SK-N-SH (cell line): ENCODE measurements around the gene SERPINB5. TPM values are rescaled to one million over a fixed set of nuclear protein-coding genes. Genes with fewer than 3 reads are reported as not detected.

Source experiments
- CTCF ChIA-PET: fragments of 300-600, 350-600 bp; formaldehyde crosslinking; extraction: SDS; loops from one replicate; lab custom pipeline; 2021; lab: Yijun Ruan, JAX
- POLR2A ChIA-PET: fragments of 350-600 bp; sonication (Branson Sonifier 250); formaldehyde crosslinking; extraction: SDS; loops from one replicate; lab custom pipeline; 2020; ENCODE audit warnings: antibody characterized with exemption, inconsistent platforms; lab: Yijun Ruan, JAX
- DNase-seq: peaks from one replicate; pipeline ENCODE4 v3.0.0; 2012
- H2AFZ ChIP-seq: fragments of 200-600 bp; sonication (generic); 2 replicates; pipeline ENCODE4 v1.8.1; 2016; ENCODE audit warnings: antibody characterized with exemption, mild to moderate bottlenecking, low read depth
- H3F3A ChIP-seq: fragments of 200-600 bp; sonication (generic); replicated peaks from 2 replicates; pipeline ENCODE3; 2016; ENCODE audit warnings: antibody characterized with exemption, mild to moderate bottlenecking; ENCODE audit not compliant: insufficient read depth
- H3K27ac ChIP-seq, 2 experiments: fragments of 200-500 bp in 1 of 2; fragments of 200-600 bp in 1 of 2; sonication (Bioruptor generic) in 1 of 2; sonication (generic), shearing (Covaris generic) in 1 of 2; 2 replicates each; pipeline versions ENCODE4 v1.5.1 to v1.6.1; 2014 to 2016; ENCODE audit warnings: low read depth in 2 of 2, inconsistent platforms in 1 of 2, low read length in 1 of 2, mild to moderate bottlenecking in 1 of 2, mixed read lengths in 1 of 2
- H3K27me3 ChIP-seq: fragments of 200-600 bp; sonication (generic), shearing (Covaris generic); 2 replicates; pipeline ENCODE4 v1.6.1; 2016; ENCODE audit warnings: mixed run types; ENCODE audit not compliant: insufficient read depth
- H3K36me3 ChIP-seq, 2 experiments: fragments of 200-500 bp in 1 of 2; fragments of 200-600 bp in 1 of 2; sonication (Bioruptor generic) in 1 of 2; sonication (generic) in 1 of 2; replicated peaks in 1 of 2; 2 replicates each; pipeline versions ENCODE3 to v1.5.1; 2014 to 2016; ENCODE audit warnings: low read length in 1 of 2, mild to moderate bottlenecking in 1 of 2; ENCODE audit not compliant: insufficient read depth in 2 of 2, control insufficient read depth in 1 of 2
- H3K4me1 ChIP-seq, 2 experiments: fragments of 200-500 bp in 1 of 2; fragments of 200-600 bp in 1 of 2; sonication (Bioruptor generic) in 1 of 2; sonication (generic), shearing (Covaris generic) in 1 of 2; 2 replicates each; pipeline versions ENCODE4 v1.5.1 to v1.6.1; 2014 to 2016; ENCODE audit warnings: low read depth in 1 of 2, low read length in 1 of 2, mixed run types in 1 of 2; ENCODE audit not compliant: insufficient read depth in 2 of 2, control insufficient read depth in 1 of 2
- H3K4me2 ChIP-seq: fragments of 200-600 bp; sonication (generic), shearing (Covaris generic); 2 replicates; pipeline ENCODE4 v1.6.1; 2017; ENCODE audit warnings: mixed run types
- H3K4me3 ChIP-seq, 2 experiments: fragments of 200-500 bp in 1 of 2; fragments of 200-600 bp in 1 of 2; sonication (Bioruptor generic) in 1 of 2; sonication (generic), shearing (Covaris generic) in 1 of 2; 2 replicates each; pipeline versions ENCODE4 v1.5.1 to v1.8.1; 2014 to 2016; ENCODE audit warnings: low read depth in 2 of 2, inconsistent platforms in 1 of 2, low read length in 1 of 2, mild to moderate bottlenecking in 1 of 2, mixed read lengths in 1 of 2, moderate library complexity in 1 of 2
- H3K79me2 ChIP-seq: fragments of 200-600 bp; sonication (generic); 2 replicates; pipeline ENCODE4 v1.8.1; 2017; ENCODE audit warnings: mild to moderate bottlenecking; ENCODE audit not compliant: insufficient read depth
- H3K9ac ChIP-seq: fragments of 200-600 bp; sonication (generic); 2 replicates; pipeline ENCODE4 v1.6.1; 2017; ENCODE audit warnings: mixed run types
- H3K9me2 ChIP-seq: fragments of 200-600 bp; sonication (generic); 2 replicates; pipeline ENCODE4 v1.6.1; 2017; ENCODE audit warnings: mixed run types
- H3K9me3 ChIP-seq: fragments of 200-600 bp; sonication (generic); 2 replicates; pipeline ENCODE4 v1.6.1; 2017; ENCODE audit warnings: mixed run types, mild to moderate bottlenecking, moderate library complexity
- H4K20me1 ChIP-seq: fragments of 200-600 bp; sonication (generic); 2 replicates; pipeline ENCODE4 v1.6.1; 2017; ENCODE audit warnings: mild to moderate bottlenecking, mixed run types; ENCODE audit not compliant: insufficient read depth
- CHD2 ChIP-seq: fragments of 150-350 bp; IDR thresholded peaks from 2 replicates; pipeline ENCODE4 v1.6.1; 2018; ENCODE audit warnings: low read length; ENCODE audit not compliant: partially characterized antibody
- FOSL2 ChIP-seq: IDR thresholded peaks from 2 replicates; pipeline ENCODE4 v1.4.0; 2012; ENCODE audit warnings: low read depth, mild to moderate bottlenecking, moderate library complexity, borderline replicate concordance
- FOXJ3 ChIP-seq: sonication (generic); formaldehyde crosslinking; IDR thresholded peaks from 2 replicates; pipeline ENCODE4 v1.5.1; 2020; ENCODE audit warnings: mild to moderate bottlenecking, missing genetic modification reagents
- FOXM1 ChIP-seq: IDR thresholded peaks from 2 replicates; pipeline ENCODE4 v1.4.0; 2012; ENCODE audit warnings: low read depth, mild to moderate bottlenecking
- GATA2 ChIP-seq: sonication (generic); formaldehyde crosslinking; IDR thresholded peaks from 2 replicates; pipeline ENCODE4 v1.5.0; 2020; ENCODE audit warnings: mild to moderate bottlenecking, missing genetic modification reagents
- IRF3 ChIP-seq: fragments of 150-350 bp; IDR thresholded peaks from 2 replicates; pipeline ENCODE4 v1.6.1; 2016; ENCODE audit warnings: mild to moderate bottlenecking, low read depth, low read length
- JUND ChIP-seq: IDR thresholded peaks from 2 replicates; pipeline ENCODE4 v1.4.0; 2012
- MAX ChIP-seq: IDR thresholded peaks from 2 replicates; pipeline ENCODE4 v1.4.0; 2012; ENCODE audit warnings: low read depth
- MEF2A ChIP-seq: IDR thresholded peaks from 2 replicates; pipeline ENCODE4 v1.4.0; 2012; ENCODE audit warnings: low read depth, borderline replicate concordance
- PBX3 ChIP-seq: IDR thresholded peaks from 2 replicates; pipeline ENCODE4; 2012
- REST ChIP-seq: IDR thresholded peaks from 2 replicates; pipeline ENCODE4 v1.6.1; 2012; ENCODE audit warnings: mild to moderate bottlenecking, low read depth, low read length, moderate library complexity
- RXRA ChIP-seq: IDR thresholded peaks from 2 replicates; pipeline ENCODE4 v1.4.0; 2012; ENCODE audit warnings: low read depth, mild to moderate bottlenecking, borderline replicate concordance
- TCF12 ChIP-seq: IDR thresholded peaks from 2 replicates; pipeline ENCODE4 v1.4.0; 2012
- TEAD4 ChIP-seq: IDR thresholded peaks from 2 replicates; pipeline ENCODE4 v1.4.0; 2012; ENCODE audit warnings: mild to moderate bottlenecking, borderline replicate concordance; ENCODE audit not compliant: insufficient read depth
- USF2 ChIP-seq: fragments of 150-350 bp; IDR thresholded peaks from 2 replicates; pipeline ENCODE4 v1.6.1; 2017; ENCODE audit warnings: antibody characterized with exemption, low read length, low read depth, borderline replicate concordance
- YY1 ChIP-seq: IDR thresholded peaks from 2 replicates; pipeline ENCODE4 v1.4.0; 2012; ENCODE audit warnings: low read depth, mild to moderate bottlenecking
- ZBTB33 ChIP-seq: IDR thresholded peaks from 2 replicates; pipeline ENCODE4 v1.4.0; 2012; ENCODE audit warnings: low read depth, borderline replicate concordance
- WGBS: methylation state at CpG from one replicate; pipeline ENCODE4 v1.1.6; 2017; ENCODE audit warnings: low lambda C conversion rate; 5-methylcytosine and 5-hydroxymethylcytosine counted together
- polyA plus RNA-seq, 3 experiments: library from polyadenylated mRNA; depleted of rRNA; stranded (reverse); fragments of >200 nt; gene quantifications; 2 replicates each; pipeline ENCODE4 v1.2.3, GENCODE V29; 2012

SERPINB5 gene
- polyA plus RNA-seq, 1 of the 3 experiments (the other 2 are of a cell fraction), result not detected

GRCh38 chr18:63528863-63529492 is 52.2 kb downstream of the SERPINB5 start:
- ChIA-PET CTCF (interaction anchor here (3.7 kb wide), 1 partner anchor 10 kb away, joined by 24 read pairs; no protein-coding TSS in a partner anchor), POLR2A (no interaction called here)
- DNase-seq, result no peak
- Histone ChIP-seq H3K9ac (no peak overlapping the region), H3K9me3 (no peaks in the 10 kb centered on the region), H3K4me3 (no peak overlapping the region), H3K4me2 (no peak overlapping the region), H3K27ac (no peak overlapping the region), H3K79me2 (no peaks in the 10 kb centered on the region), H3F3A (no peaks in the 10 kb centered on the region), H3K4me1 (no peaks in the 10 kb centered on the region), H2AFZ (no peak overlapping the region), H3K27me3 (peaks cover 8% of the 10 kb centered on the region; the same call in 1 of the 2 replicates), H3K36me3 (no peaks in the 10 kb centered on the region), H3K9me2 (no peaks in the 10 kb centered on the region), H4K20me1 (no peaks in the 10 kb centered on the region)
- no peak for TF ChIP-seq MEF2A
- TF ChIP-seq TEAD4, result no peak
- no peak for TF ChIP-seq REST
- no peak for TF ChIP-seq FOXJ3 (CRISPR knock-in tag)
- no peak for TF ChIP-seq FOSL2
- TF ChIP-seq MAX, result no peak
- no peak for TF ChIP-seq ZBTB33
- TF ChIP-seq TCF12, result no peak
- TF ChIP-seq YY1, result no peak
- no peak for TF ChIP-seq USF2
- no peak for TF ChIP-seq JUND
- no peak for TF ChIP-seq FOXM1
- no peak for TF ChIP-seq RXRA
- TF ChIP-seq CHD2, result no peak
- TF ChIP-seq GATA2, result no peak
- no peak for TF ChIP-seq IRF3
- no peak for TF ChIP-seq PBX3
- WGBS, result 3% methylated on average over 5 of the region's 5 CpGs
